Lower leg skin (tissue), 4 donors: Measurements from ENCODE around the gene RPL3. TPM values are rescaled to one million over a fixed set of nuclear protein-coding genes. Genes with fewer than 3 reads are reported as not detected.

Experiments used
- DNase-seq, 2 donors: peaks; one replicate each; pipeline ENCODE4 v3.0.0-alpha.2; 2019; ENCODE audit warnings: low spot score in 2 of 2
- H3K4me3 ChIP-seq: fragments of 200-600 bp; sonication (generic); 2 replicates; pipeline ENCODE4 v1.5.1; 2017; ENCODE audit warnings: mild to moderate bottlenecking, low read depth; ENCODE audit not compliant: poor library complexity, severe bottlenecking
- POLR2A ChIP-seq, 2 donors: fragments of 450-650 bp; IDR thresholded peaks; one replicate each; pipeline ENCODE4 v1.6.1; 2016 to 2017; ENCODE audit warnings: antibody characterized with exemption in 2 of 2, mild to moderate bottlenecking in 1 of 2, moderate library complexity in 1 of 2
- WGBS, 2 donors: methylation state at CpG; one replicate each; pipeline ENCODE4 v1.1.5; 2018; 5-methylcytosine and 5-hydroxymethylcytosine counted together
- intact Hi-C: fragments of 100-400 bp; cut with DNase I; formaldehyde crosslinking; loops from one replicate; pipeline ENCODE4 v1.15.0; 2023; ENCODE audit warnings: low total_unique reads
- total RNA-seq, 4 donors: library from RNA; depleted of rRNA; stranded (reverse); fragments of >200 nt; gene quantifications; one replicate each; pipeline ENCODE4 v1.1.0, GENCODE V29; 2016
- TF ChIP-seq, protein P1 (sequence below), 3 donors: fragments of 450-650 bp; IDR thresholded peaks; one replicate each; pipeline ENCODE4 v1.5.1; 2016; ENCODE audit warnings: antibody characterized with exemption in 3 of 3, mild to moderate bottlenecking in 3 of 3, moderate library complexity in 2 of 3

RPL3 gene
- total RNA-seq, 4 donors from 2014 or later: 2,414 to 3,362 (median 2,993) TPM

DNA sequence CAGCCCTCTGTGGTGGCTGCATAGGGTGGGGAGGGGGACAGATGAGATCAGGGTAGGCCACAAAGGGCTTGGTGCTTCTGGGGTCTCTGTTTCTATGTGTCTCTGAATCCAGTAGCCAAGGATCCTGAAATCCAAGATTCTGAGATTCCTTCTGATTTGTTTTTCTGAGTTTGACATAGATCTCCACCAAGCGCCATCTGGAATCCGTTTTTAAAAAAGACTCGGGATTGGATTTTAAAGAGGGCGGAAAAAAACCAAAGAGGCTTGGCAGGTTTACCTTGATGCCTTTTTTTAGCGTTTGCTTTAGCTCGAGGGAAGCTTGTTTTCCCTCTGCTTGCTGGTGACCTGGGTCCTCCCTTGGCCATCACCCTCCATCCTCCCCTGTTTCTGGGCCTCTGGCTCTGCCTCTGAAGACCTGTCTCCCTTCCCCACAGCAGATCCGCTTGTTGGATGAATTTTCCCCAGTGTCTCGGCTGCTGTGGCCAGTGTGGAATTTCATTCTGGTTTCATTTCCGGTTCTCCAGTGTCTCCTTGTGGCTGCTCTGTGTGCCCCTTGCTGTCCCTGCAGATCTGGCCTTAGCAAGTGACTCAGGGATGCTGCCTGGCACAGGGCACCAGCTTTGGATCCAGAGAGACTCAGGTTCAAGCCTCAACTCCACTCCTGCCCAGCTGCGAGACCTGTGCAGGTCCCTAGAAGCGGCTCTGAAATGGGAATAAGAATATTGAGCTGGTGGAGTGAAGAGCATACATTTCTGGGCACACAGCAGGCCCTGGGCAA is 45.5 kb upstream of the RPL3 start:
- no peak for TF ChIP-seq POLR2A (IDR thresholded peaks at IDR 0.05)
- TF ChIP-seq, protein P1, sequence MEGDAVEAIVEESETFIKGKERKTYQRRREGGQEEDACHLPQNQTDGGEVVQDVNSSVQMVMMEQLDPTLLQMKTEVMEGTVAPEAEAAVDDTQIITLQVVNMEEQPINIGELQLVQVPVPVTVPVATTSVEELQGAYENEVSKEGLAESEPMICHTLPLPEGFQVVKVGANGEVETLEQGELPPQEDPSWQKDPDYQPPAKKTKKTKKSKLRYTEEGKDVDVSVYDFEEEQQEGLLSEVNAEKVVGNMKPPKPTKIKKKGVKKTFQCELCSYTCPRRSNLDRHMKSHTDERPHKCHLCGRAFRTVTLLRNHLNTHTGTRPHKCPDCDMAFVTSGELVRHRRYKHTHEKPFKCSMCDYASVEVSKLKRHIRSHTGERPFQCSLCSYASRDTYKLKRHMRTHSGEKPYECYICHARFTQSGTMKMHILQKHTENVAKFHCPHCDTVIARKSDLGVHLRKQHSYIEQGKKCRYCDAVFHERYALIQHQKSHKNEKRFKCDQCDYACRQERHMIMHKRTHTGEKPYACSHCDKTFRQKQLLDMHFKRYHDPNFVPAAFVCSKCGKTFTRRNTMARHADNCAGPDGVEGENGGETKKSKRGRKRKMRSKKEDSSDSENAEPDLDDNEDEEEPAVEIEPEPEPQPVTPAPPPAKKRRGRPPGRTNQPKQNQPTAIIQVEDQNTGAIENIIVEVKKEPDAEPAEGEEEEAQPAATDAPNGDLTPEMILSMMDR (IDR thresholded peaks at IDR 0.05): no peak
- no peak overlapping the region for H3K4me3 ChIP-seq
- DNase-seq: no peak
- 39 to 44% methylated on average over 11 of the region's 11 CpGs for WGBS, 2 donors
- intact Hi-C loops: no loop called here

DNA sequence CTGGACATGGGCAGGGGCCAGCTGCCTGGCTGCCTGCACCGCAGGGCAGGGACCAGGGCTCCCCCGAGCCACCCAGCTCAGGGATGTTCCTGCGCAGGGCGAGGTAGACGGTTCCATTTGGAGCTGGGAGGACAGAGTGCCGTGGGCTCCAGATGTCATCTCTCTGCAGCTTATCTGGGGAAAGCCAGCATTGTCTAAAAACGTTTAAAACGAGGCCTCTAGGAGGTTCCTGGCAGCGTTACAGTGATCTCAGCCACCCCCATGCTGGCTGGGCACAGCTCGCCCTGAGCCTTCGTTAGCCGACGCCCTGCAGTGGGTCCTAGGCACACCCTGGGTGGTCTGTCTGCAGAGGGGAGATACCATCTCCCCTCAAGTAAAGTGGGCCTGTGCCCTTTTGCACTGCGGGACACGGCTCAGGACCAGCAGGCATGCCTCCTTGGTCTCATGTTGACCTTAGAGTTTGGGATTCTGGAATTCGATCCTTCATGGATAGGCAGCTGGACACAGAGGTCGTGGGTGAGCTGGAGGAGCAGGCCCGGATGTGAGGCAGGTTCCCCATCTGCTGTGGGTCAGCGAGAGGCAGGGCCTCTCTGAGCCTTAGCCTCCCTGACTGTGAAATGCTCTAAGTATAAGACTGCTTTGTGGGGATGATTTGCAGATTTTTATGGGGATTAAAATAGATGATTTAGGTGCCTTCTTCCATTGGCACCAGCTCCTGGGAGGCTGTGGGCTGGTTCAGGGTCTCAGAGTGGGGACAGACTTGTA is 44.5 kb upstream of the RPL3 start:
- TF ChIP-seq POLR2A (IDR thresholded peaks at IDR 0.05): no peak
- TF ChIP-seq, protein P1 (IDR thresholded peaks at IDR 0.05): no peak
- 25 to 32% methylated on average over 12 to 18 of the region's 19 CpGs for WGBS, 2 donors
- DNase-seq: no peak
- no peak overlapping the region for H3K4me3 ChIP-seq
- intact Hi-C loops: no loop called here

DNA sequence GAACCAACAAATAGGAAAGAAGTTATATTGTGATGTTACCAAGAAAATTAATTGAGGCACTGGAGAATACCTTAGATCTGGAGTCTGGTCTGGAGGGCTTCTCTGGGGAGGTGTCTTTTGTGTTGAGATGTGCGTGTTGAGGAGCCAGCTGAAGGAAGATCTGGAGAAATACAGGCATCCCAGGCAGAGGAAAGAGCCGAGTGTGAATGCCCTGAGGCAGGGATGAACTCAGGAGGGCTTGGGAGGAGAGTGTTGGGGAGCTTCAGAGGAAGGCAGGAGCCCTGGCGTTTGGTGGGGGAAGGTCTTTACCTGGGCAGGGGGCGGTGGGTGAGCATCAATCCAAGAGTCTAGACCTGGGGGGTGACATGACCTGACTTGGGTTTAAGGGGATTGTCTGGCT is 43.5 kb upstream of the RPL3 start:
- 63 to 76% methylated on average over 4 of the region's 4 CpGs for WGBS, 2 donors
- intact Hi-C loops: no loop called here
- no peak for DNase-seq
- H3K4me3 ChIP-seq: no peak overlapping the region
- TF ChIP-seq, protein P1 (IDR thresholded peaks at IDR 0.05): no peak
- no peak for TF ChIP-seq POLR2A (IDR thresholded peaks at IDR 0.05)

DNA sequence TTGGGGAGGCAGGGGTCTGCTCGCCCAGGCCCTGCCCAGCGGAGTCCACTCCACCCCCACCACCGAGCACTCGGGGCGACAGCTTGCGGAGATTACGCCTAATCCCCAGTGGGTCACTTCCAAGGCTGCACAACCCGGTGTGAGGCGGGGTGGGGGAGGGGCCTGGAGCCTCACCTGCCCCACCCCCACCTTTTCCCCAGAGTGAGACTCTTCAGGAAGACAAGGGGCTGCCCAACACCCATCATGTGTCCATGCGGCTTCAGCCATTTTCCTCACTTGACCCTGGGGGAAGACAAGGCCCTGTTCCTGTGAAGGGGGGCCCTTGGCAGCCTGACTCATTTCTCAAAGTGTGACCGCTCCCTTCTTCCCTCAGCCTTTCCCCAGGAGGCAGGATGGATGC is 42.8 kb upstream of the RPL3 start:
- no peak overlapping the region for H3K4me3 ChIP-seq
- TF ChIP-seq, protein P1 (IDR thresholded peaks at IDR 0.05): no peak
- no peak for DNase-seq
- intact Hi-C loops: no loop called here
- 67 to 77% methylated on average over 11 of the region's 11 CpGs for WGBS, 2 donors

DNA sequence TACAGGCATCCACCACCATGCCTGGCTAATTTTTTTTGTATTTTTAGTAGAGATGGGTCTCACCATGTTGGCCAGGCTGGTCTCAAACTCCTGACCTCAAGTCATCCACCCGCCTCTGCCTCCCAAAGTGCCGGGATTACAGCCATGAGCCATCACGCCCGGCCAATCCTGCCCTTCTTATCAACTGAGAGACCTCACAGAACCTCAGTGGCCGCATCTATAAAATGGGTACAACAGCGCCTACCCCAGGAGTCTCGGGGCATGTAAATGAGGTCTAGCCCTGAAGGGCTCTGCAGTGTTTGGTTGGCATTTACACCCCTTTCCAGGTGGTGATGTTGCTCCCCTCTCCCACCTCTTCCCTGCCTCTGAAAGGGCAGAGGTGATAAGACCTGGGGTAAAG is 42.1 kb upstream of the RPL3 start:
- DNase-seq: no peak
- no peak overlapping the region for H3K4me3 ChIP-seq
- intact Hi-C loops: no loop called here
- 81 to 90% methylated on average over 7 of the region's 7 CpGs for WGBS, 2 donors
- no peak for TF ChIP-seq POLR2A (IDR thresholded peaks at IDR 0.05)
- TF ChIP-seq, protein P1 (IDR thresholded peaks at IDR 0.05): no peak
